ENCODE measurements around the gene RDH5. TPM values are rescaled to one million over a fixed set of nuclear protein-coding genes. Genes with fewer than 3 reads are reported as not detected.
A peak's percentile ranks its signal among the peaks of the same experiment; 100 is the strongest.

The RDH5 gene
- total and polyA plus RNA-seq, 8 donors: 4.3 to 11.6 (median 10.2) TPM

DNA sequence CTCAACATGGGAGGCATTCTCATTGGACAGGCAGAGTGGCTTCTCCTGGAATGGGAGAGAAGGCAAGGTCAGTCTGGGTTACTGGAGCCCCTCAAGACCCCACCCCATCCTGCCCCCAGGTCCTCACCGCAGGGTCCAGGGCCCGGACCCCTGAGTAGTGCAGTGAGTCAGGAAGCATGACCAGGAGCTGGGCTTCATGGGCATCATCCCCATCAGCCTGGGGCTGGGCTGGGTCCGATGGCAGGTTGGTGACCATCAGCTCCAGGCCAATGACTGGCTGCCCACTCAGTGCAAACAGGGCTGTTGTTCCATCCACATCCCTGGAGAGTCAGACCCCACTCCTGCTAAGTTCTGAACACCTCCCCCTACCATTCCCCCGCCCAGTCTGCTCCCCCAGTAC lies 25.5 kb upstream of the RDH5 start:
- ATAC-seq (no peak), DNase-seq (peak in 1 of 4 donors; percentile 3)
- no peaks in the 10 kb centered on the region for H3K27me3 ChIP-seq
- TF ChIP-seq, protein P1, sequence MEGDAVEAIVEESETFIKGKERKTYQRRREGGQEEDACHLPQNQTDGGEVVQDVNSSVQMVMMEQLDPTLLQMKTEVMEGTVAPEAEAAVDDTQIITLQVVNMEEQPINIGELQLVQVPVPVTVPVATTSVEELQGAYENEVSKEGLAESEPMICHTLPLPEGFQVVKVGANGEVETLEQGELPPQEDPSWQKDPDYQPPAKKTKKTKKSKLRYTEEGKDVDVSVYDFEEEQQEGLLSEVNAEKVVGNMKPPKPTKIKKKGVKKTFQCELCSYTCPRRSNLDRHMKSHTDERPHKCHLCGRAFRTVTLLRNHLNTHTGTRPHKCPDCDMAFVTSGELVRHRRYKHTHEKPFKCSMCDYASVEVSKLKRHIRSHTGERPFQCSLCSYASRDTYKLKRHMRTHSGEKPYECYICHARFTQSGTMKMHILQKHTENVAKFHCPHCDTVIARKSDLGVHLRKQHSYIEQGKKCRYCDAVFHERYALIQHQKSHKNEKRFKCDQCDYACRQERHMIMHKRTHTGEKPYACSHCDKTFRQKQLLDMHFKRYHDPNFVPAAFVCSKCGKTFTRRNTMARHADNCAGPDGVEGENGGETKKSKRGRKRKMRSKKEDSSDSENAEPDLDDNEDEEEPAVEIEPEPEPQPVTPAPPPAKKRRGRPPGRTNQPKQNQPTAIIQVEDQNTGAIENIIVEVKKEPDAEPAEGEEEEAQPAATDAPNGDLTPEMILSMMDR (IDR thresholded peaks at IDR 0.05): no peak
- H3K9me3 ChIP-seq: no peaks in the 10 kb centered on the region
- H3K4me1 ChIP-seq: no peaks in the 10 kb centered on the region
- H3K36me3 ChIP-seq: peaks cover 0 to 4% of the 10 kb centered on the region in 2 donors
- no peak overlapping the region for H3K27ac ChIP-seq
- H3K4me3 ChIP-seq: no peak overlapping the region
- intact Hi-C loops (cut with DNase I): no loop called here

DNA sequence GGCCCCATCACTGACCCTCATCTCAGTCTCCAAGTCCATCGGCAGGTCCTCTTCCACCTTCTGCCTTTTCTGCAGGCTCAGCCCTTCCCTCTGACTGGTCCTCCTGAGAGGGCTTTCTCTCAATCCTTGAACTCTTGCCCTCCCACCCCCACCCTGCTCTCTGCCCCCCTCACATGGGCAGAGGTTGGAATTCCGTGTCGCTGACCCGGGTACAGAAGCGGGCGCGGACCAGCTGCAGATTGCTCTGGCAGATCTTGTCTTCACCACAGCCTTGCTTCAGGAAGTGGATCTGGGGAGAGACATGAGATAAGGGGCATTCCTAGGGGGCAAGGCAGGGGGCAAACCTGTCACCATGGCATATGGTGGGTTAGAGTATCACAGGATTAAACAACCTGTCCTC lies 24.8 kb upstream of the RDH5 start:
- no peaks in the 10 kb centered on the region for H3K9me3 ChIP-seq
- H3K4me1 ChIP-seq: no peaks in the 10 kb centered on the region
- H3K4me3 ChIP-seq: no peak overlapping the region
- DNase-seq (peak in 1 of 4 donors; percentile 15), ATAC-seq (no peak)
- intact Hi-C loops (cut with DNase I): no loop called here
- peaks cover 0 to 4% of the 10 kb centered on the region in 2 donors for H3K36me3 ChIP-seq
- no peak overlapping the region for H3K27ac ChIP-seq
- no peaks in the 10 kb centered on the region for H3K27me3 ChIP-seq
- TF ChIP-seq, protein P1 (IDR thresholded peaks at IDR 0.05): no peak

DNA sequence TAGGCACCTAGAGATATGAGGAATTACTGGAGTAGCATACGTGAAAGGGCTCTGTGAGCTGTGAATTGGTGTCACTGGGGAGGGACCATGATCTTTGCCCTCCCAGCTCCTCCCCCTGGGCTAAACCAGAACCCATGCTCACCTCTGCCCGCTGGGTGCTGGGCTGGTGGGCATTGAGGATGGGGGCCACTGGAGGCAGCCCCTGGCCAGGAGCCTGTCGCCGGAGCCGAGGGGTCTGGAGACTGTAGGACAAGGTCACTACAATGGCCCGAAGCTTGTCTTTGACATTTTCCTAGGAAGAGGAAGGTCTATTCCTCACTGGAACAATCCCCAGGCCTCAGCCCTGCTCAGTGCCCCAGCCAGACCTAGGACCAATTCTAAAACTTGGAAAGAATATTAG lies 24.1 kb upstream of the RDH5 start:
- peak in 1 of 4 donors; percentile 10 for DNase-seq
- intact Hi-C loops (cut with DNase I): no loop called here
- TF ChIP-seq, protein P1 (IDR thresholded peaks at IDR 0.05): no peak
- no peak overlapping the region for H3K27ac ChIP-seq
- peaks cover 0 to 4% of the 10 kb centered on the region in 2 donors for H3K36me3 ChIP-seq
- H3K27me3 ChIP-seq: no peaks in the 10 kb centered on the region
- no peaks in the 10 kb centered on the region for H3K9me3 ChIP-seq
- H3K4me1 ChIP-seq: no peaks in the 10 kb centered on the region
- no peak overlapping the region for H3K4me3 ChIP-seq
- no peak for ATAC-seq

DNA sequence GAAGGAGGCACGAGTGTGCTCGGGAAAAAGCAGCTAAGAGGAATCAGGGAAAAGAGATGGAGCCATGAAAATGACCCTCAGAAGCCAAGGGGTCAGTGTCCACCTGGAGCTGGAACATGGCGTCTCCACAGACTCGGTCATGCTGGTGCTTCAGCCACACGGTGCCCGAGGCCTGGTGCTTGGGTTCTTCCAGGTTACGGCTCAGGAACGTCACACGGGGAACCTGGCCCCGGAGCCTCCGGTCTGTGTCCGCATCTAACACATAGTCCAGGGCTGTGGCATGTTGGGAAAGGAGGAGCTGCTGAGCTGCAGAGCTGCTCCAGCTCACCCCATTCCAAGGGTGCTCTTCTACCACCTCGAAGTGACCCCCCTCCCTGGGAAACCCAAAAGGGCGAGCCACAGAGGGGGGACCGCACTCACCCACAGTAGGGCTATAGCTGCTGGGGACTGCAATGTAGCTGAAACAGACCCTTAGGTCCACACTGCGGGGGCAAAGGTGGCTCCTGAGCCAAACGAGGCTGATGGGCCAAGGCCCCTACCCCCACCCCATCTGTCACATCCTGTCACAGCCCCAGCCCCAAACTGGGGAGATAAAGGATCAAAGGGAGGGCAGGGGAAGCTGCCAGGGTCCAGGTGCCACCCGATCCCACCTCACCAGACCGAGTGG lies 23.3 kb upstream of the RDH5 start:
- Histone ChIP-seq H3K27ac (no peak overlapping the region), H3K36me3 (peaks cover 0 to 4% of the 10 kb centered on the region in 2 donors), H3K4me1 (no peaks in the 10 kb centered on the region), H3K4me3 (no peak overlapping the region), H3K9me3 (no peaks in the 10 kb centered on the region), H3K27me3 (no peaks in the 10 kb centered on the region)
- TF ChIP-seq, protein P1 (IDR thresholded peaks at IDR 0.05): no peak
- intact Hi-C loops (cut with DNase I): no loop called here
- peak in 1 of 4 donors; percentile 33 for DNase-seq
- no peak for ATAC-seq

DNA sequence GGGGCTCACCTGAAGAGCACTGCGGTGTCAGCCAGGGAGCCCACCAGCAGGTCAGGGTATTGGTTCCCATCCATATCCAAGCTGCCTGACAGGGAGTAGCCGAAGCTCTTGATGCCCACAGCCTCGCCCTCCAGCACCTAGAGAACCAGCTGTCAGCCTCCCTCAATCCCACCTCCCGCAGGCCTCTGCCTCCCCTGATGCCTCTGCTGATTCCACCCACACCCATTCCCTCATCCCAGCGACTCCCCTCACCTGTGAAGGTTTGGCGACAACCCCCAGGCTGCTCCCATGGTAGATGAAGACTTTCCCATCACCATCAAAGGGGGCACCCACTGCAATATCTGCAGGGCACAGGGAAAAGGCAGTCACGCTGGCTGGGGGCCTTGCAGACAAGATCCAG lies 22.5 kb upstream of the RDH5 start:
- H3K27me3 ChIP-seq: no peaks in the 10 kb centered on the region
- no peak for ATAC-seq
- intact Hi-C loops (cut with DNase I): no loop called here
- H3K27ac ChIP-seq: no peak overlapping the region
- TF ChIP-seq, protein P1 (IDR thresholded peaks at IDR 0.05): no peak
- H3K36me3 ChIP-seq: peaks cover 0 to 4% of the 10 kb centered on the region in 2 donors
- no peaks in the 10 kb centered on the region for H3K4me1 ChIP-seq
- H3K4me3 ChIP-seq: no peak overlapping the region
- H3K9me3 ChIP-seq: no peaks in the 10 kb centered on the region
- peak in 1 of 4 donors; percentile 14 for DNase-seq

Data from left lung (tissue), 10 donors.